ENCODE results near the gene PNKD. TPM values are rescaled to one million over a fixed set of nuclear protein-coding genes. Genes with fewer than 3 reads are reported as not detected.

PNKD gene, protein sequence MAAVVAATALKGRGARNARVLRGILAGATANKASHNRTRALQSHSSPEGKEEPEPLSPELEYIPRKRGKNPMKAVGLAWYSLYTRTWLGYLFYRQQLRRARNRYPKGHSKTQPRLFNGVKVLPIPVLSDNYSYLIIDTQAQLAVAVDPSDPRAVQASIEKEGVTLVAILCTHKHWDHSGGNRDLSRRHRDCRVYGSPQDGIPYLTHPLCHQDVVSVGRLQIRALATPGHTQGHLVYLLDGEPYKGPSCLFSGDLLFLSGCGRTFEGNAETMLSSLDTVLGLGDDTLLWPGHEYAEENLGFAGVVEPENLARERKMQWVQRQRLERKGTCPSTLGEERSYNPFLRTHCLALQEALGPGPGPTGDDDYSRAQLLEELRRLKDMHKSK
- total RNA-seq (90.6 TPM), polyA plus RNA-seq (ENCODE audit: insufficient read depth, low read depth, low replicate concordance) (244 TPM)
- long read RNA-seq, donor 1, transcript PNKD-201 (3 exons, 758 nt) = major isoform, 80 of 98 reads
- long read RNA-seq, donor 1, transcript PNKD-205 (2 exons, 1,372 nt) = minor isoform, 6 of 98 reads
- long read RNA-seq, donor 1, partial matches to known transcripts = 8 of 98 reads
- long read RNA-seq, donor 1, other reads (novel, unspliced or antisense) = 0 of 98 reads
- long read RNA-seq, donor 2, transcript PNKD-201 (3 exons, 758 nt) = major isoform, 132 of 150 reads
- long read RNA-seq, donor 2, transcript PNKD-202 (9 exons, 2,991 nt) = minor isoform, 9 of 150 reads
- long read RNA-seq, donor 2, transcript PNKD-205 (2 exons, 1,372 nt) = minor isoform, 9 of 150 reads
- long read RNA-seq, donor 2, partial matches to known transcripts = 0 of 150 reads
- long read RNA-seq, donor 2, other reads (novel, unspliced or antisense) = 0 of 150 reads
- long read RNA-seq, donor 3, transcript PNKD-201 (3 exons, 758 nt) = major isoform, 133 of 198 reads
- long read RNA-seq, donor 3, transcript PNKD-205 (2 exons, 1,372 nt) = minor isoform, 13 of 198 reads
- long read RNA-seq, donor 3, transcript PNKD-202 (9 exons, 2,991 nt) = minor isoform, 9 of 198 reads
- long read RNA-seq, donor 3, partial matches to known transcripts = 10 of 198 reads
- long read RNA-seq, donor 3, other reads (novel, unspliced or antisense) = 33 of 198 reads
- long read RNA-seq, donor 4, transcript PNKD-201 (3 exons, 758 nt) = major isoform, 110 of 133 reads
- long read RNA-seq, donor 4, transcript PNKD-205 (2 exons, 1,372 nt) = minor isoform, 13 of 133 reads
- long read RNA-seq, donor 4, partial matches to known transcripts = 8 of 133 reads
- long read RNA-seq, donor 4, other reads (novel, unspliced or antisense) = 0 of 133 reads
- long read RNA-seq, donor 5, transcript PNKD-201 (3 exons, 758 nt) = major isoform, 9 of 9 reads
- long read RNA-seq, donor 5, partial matches to known transcripts = 0 of 9 reads
- long read RNA-seq, donor 5, other reads (novel, unspliced or antisense) = 0 of 9 reads
- long read RNA-seq, donor 6, transcript PNKD-205 (2 exons, 1,372 nt) = minor isoform, 33 of 327 reads
- long read RNA-seq, donor 6, transcript PNKD-201 (3 exons, 758 nt) = major isoform, 257 of 327 reads
- long read RNA-seq, donor 6, transcript PNKD-202 (9 exons, 2,991 nt) = minor isoform, 5 of 327 reads
- long read RNA-seq, donor 6, partial matches to known transcripts = 26 of 327 reads
- long read RNA-seq, donor 6, other reads (novel, unspliced or antisense) = 6 of 327 reads
- long read RNA-seq, donor 7, transcript PNKD-205 (2 exons, 1,372 nt) = minor isoform, 8 of 104 reads
- long read RNA-seq, donor 7, transcript PNKD-201 (3 exons, 758 nt) = major isoform, 55 of 104 reads
- long read RNA-seq, donor 7, partial matches to known transcripts = 3 of 104 reads
- long read RNA-seq, donor 7, other reads (novel, unspliced or antisense) = 36 of 104 reads
- long read RNA-seq, donor 8, transcript PNKD-201 (3 exons, 758 nt) = major isoform, 106 of 128 reads
- long read RNA-seq, donor 8, transcript PNKD-205 (2 exons, 1,372 nt) = minor isoform, 7 of 128 reads
- long read RNA-seq, donor 8, partial matches to known transcripts = 5 of 128 reads
- long read RNA-seq, donor 8, other reads (novel, unspliced or antisense) = 8 of 128 reads
- long read RNA-seq, donor 9, transcript PNKD-201 (3 exons, 758 nt) = major isoform, 79 of 99 reads
- long read RNA-seq, donor 9, transcript PNKD-205 (2 exons, 1,372 nt) = minor isoform, 6 of 99 reads
- long read RNA-seq, donor 9, partial matches to known transcripts = 0 of 99 reads
- long read RNA-seq, donor 9, other reads (novel, unspliced or antisense) = 13 of 99 reads
- long read RNA-seq, donor 10, transcript PNKD-205 (2 exons, 1,372 nt) = minor isoform, 9 of 104 reads
- long read RNA-seq, donor 10, transcript PNKD-201 (3 exons, 758 nt) = major isoform, 61 of 104 reads
- long read RNA-seq, donor 10, transcript PNKD-202 (9 exons, 2,991 nt) = minor isoform, 5 of 104 reads
- long read RNA-seq, donor 10, partial matches to known transcripts = 7 of 104 reads
- long read RNA-seq, donor 10, other reads (novel, unspliced or antisense) = 22 of 104 reads

DNA sequence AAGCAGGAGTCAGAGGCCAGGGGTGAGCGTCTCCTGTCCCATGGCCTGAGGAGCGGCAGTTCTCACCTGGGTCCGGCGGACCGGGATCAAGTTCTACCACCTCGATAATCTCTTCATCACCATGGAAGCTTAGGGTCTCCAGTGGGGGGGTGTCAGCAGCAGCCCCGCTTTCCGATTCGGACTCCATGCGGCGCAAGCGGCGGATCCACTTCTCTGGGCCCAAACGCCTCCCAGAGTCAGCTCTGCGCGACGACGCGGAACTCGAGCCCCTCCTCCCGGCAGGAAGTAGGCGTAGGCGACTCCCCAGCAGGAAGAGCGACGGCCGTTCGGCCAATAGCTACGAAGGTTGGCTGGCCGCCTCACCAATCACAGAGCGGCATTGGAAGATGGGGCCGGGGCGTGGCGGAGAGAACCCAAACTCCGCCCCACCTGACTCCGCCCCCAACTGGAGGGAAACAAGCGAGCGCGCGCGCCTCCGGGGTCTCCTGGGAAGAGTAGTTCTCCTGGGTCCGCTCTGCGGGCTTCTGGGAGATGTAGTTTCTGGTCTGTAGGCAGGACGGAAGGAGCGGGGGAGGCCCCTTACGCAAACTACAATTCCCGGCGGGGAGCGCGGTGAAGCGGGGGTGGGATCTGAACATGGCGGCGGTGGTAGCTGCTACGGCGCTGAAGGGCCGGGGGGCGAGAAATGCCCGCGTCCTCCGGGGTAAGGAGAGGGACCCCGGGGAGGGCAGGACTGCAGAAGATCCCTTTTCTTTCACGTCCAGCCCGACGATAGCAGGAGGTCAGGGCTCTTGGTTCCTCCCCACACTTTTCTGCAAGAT, at the start of gene PNKD, which contains the start of gene AAMP:
TSS of gene PNKD (plus strand) at position 620 of the 821 bp plus-strand sequence. CDS start at position 637, 17 bp downstream.
TSS of gene AAMP (minus strand) at position 238 of the 821 bp plus-strand sequence. CDS start at position 187, 51 bp downstream.
- H3K9me3 ChIP-seq (ENCODE audit: control insufficient read depth in 2 of 3, insufficient read depth in 1 of 3, low read length in 3 of 3) = no peaks in the 10 kb centered on the region
- peak within 1 kb of the TSS; percentile 71 to 95 (median 94) for H3K9ac ChIP-seq (ENCODE audit: low read length in 3 of 3)
- FAIRE-seq (peak; percentile 99), DNase-seq (peak; percentile 100)
- H3K36me3 ChIP-seq (ENCODE audit: control insufficient read depth in 2 of 3, insufficient read depth in 3 of 3, low read length in 3 of 3) = peaks cover 0 to 42% (median 22%) of the 10 kb centered on the region in 3 donors
- H3K27ac ChIP-seq (ENCODE audit: low read depth in 2 of 2, low read length in 2 of 2) = peak within 1 kb of the TSS; percentile 76 to 89
- H3K4me1 ChIP-seq (ENCODE audit: control insufficient read depth in 2 of 3, insufficient read depth in 2 of 3, low read depth in 1 of 3, low read length in 3 of 3) = peaks cover 0 to 29% (median 8%) of the 10 kb centered on the region in 3 donors
- TF ChIP-seq CTCF (IDR thresholded peaks at IDR 0.05; ENCODE audit: borderline replicate concordance, extremely low read depth, insufficient read depth) = peak; percentile 15
- intact Hi-C loops (cut with DNase I) = loop anchor here (10.0 kb wide), 1 partner anchor 195 kb away; no protein-coding TSS in a partner anchor
- H3K27me3 ChIP-seq (ENCODE audit: control insufficient read depth, insufficient read depth, low read length) = no peaks in the 10 kb centered on the region
- H3K4me3 ChIP-seq (ENCODE audit: low read length in 3 of 3) = peak within 1 kb of the TSS; percentile 97 to 98 (median 97)

- Histone ChIP-seq H3K9ac (ENCODE audit: low read length in 3 of 3) (no peak overlapping the region), H3K36me3 (ENCODE audit: control insufficient read depth in 2 of 3, insufficient read depth in 3 of 3, low read length in 3 of 3) (peaks cover 0 to 7% (median 6%) of the 10 kb centered on the region in 3 donors), H3K9me3 (ENCODE audit: control insufficient read depth in 2 of 3, insufficient read depth in 1 of 3, low read length in 3 of 3) (no peaks in the 10 kb centered on the region), H3K4me1 (ENCODE audit: control insufficient read depth in 2 of 3, insufficient read depth in 2 of 3, low read depth in 1 of 3, low read length in 3 of 3) (peaks cover 0 to 12% (median 9%) of the 10 kb centered on the region in 3 donors), H3K4me3 (ENCODE audit: low read length in 3 of 3) (no peak overlapping the region), H3K27ac (ENCODE audit: low read depth in 2 of 2, low read length in 2 of 2) (no peak overlapping the region), H3K27me3 (ENCODE audit: control insufficient read depth, insufficient read depth, low read length) (no peaks in the 10 kb centered on the region)
- DNase-seq (no peak), FAIRE-seq (no peak)
- intact Hi-C loops (cut with DNase I) = no loop called here
- no peak for TF ChIP-seq CTCF (IDR thresholded peaks at IDR 0.05; ENCODE audit: borderline replicate concordance, extremely low read depth, insufficient read depth)
These were observed 49.3 kb upstream of the PNKD start for GRCh38 chr2:218221000-218221399.

Data from kidney (tissue), 22 donors.